Lower lobe of right lung (tissue), 2 donors: ENCODE measurements around the gene ZNRD2. TPM values are rescaled to one million over a fixed set of nuclear protein-coding genes. Genes with fewer than 3 reads are reported as not detected.
A peak's percentile ranks its signal among the peaks of the same experiment; 100 is the strongest.

ENCODE experiments used
- ATAC-seq, 2 donors: fragments of 200-7000 bp; cut with Tn5 transposase; one replicate each; pipeline ENCODE4 v1.9.1; 2020 to 2022; ENCODE audit warnings: mild to moderate bottlenecking in 2 of 2, moderate library complexity in 2 of 2
- DNase-seq: peaks from one replicate; pipeline ENCODE4 v3.0.0-alpha.2; 2020
- H3K27ac ChIP-seq: fragments of 200-600 bp; one replicate; pipeline ENCODE4 v1.8.0; 2022
- H3K27me3 ChIP-seq: fragments of 200-600 bp; one replicate; pipeline ENCODE4 v1.8.0; 2022; ENCODE audit warnings: low read depth
- H3K36me3 ChIP-seq: fragments of 200-600 bp; one replicate; pipeline ENCODE4 v1.8.0; 2022; ENCODE audit warnings: mild to moderate bottlenecking
- H3K4me1 ChIP-seq: fragments of 200-600 bp; one replicate; pipeline ENCODE4 v1.8.0; 2022
- H3K4me3 ChIP-seq: fragments of 200-600 bp; one replicate; pipeline ENCODE4 v1.8.0; 2022; ENCODE audit warnings: mild to moderate bottlenecking
- H3K9me3 ChIP-seq: fragments of 200-600 bp; one replicate; pipeline ENCODE4 v1.8.0; 2022
- intact Hi-C: fragments of 100-400 bp; cut with DNase I; formaldehyde crosslinking; loops from one replicate; pipeline ENCODE4 v1.11.0; 2022
- total RNA-seq: library from RNA; stranded (reverse); fragmentation: NEBNext Ultra II Directional; extraction: Animal tissue kit (Norgen Biotek cat#: 25700); gene quantifications from one replicate; pipeline ENCODE4 v1.2.1, GENCODE V29; 2021
- TF ChIP-seq, protein P1 (sequence below): fragments of 200-600 bp; IDR thresholded peaks from one replicate; pipeline ENCODE4 v1.8.0; 2022; ENCODE audit warnings: antibody characterized with exemption, mild to moderate bottlenecking
- donor health status: DM: no; HTN: yes; CAD: no; lungs with severe emphysema.

The ZNRD2 gene
- total RNA-seq, 1 donor from 2014 or later = 25.1 TPM

DNA sequence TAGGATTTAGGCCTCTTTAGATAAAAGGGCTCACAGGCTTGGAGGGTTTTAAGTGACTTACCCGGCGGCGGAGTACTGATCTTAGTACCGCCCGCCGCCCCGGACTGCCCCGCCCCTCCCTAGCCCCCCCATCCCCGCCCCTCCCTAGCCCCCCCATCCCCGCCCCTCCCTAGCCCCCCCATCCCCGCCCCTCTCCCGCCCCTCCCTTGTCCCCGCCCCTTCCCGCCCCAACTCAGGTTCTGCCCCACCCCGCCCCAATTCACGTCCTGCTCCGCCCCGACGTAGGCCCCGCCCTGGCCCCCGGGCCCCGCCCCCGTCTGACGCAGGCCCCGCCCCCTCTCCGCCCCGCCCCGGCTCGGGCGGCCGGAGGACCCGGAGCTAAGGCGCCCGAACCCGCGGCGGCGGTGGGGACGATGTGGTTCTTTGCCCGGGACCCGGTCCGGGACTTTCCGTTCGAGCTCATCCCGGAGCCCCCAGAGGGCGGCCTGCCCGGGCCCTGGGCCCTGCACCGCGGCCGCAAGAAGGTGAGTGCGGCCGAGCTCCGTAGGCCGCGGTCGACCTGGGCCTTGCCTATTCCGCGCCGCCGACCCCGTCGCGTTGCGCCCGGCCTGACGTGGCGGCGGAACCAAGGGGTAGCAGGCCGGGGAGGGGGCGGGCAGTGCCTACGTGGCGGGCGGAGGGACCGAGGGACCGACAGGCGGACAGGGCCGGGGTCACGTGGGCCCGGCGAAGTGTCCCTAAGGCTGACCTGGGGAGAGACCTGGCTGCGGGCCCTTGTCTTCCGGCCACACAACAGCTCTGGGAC, 45.3 kb upstream of the ZNRD2 start, which contains the start of gene SCYL1:
SCYL1 (plus strand) TSS at position 343 of the 805 bp plus-strand sequence; CDS start at position 414, 71 bp downstream.
- intact Hi-C loops = no loop called here
- DNase-seq = peak; percentile 85
- no peaks in the 10 kb centered on the region for H3K9me3 ChIP-seq
- H3K27me3 ChIP-seq = no peaks in the 10 kb centered on the region
- peak; percentile 95 to 97 for ATAC-seq
- H3K27ac ChIP-seq = peak within 1 kb of the TSS; percentile 95
- peaks cover 42% of the 10 kb centered on the region for H3K4me1 ChIP-seq
- peak within 1 kb of the TSS; percentile 99 for H3K4me3 ChIP-seq
- peaks cover 36% of the 10 kb centered on the region for H3K36me3 ChIP-seq
- TF ChIP-seq, protein P1, sequence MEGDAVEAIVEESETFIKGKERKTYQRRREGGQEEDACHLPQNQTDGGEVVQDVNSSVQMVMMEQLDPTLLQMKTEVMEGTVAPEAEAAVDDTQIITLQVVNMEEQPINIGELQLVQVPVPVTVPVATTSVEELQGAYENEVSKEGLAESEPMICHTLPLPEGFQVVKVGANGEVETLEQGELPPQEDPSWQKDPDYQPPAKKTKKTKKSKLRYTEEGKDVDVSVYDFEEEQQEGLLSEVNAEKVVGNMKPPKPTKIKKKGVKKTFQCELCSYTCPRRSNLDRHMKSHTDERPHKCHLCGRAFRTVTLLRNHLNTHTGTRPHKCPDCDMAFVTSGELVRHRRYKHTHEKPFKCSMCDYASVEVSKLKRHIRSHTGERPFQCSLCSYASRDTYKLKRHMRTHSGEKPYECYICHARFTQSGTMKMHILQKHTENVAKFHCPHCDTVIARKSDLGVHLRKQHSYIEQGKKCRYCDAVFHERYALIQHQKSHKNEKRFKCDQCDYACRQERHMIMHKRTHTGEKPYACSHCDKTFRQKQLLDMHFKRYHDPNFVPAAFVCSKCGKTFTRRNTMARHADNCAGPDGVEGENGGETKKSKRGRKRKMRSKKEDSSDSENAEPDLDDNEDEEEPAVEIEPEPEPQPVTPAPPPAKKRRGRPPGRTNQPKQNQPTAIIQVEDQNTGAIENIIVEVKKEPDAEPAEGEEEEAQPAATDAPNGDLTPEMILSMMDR = no peak

GRCh38 chr11:65525546-65526480, 44.5 kb upstream of the ZNRD2 start:
- H3K36me3 ChIP-seq = peaks cover 45% of the 10 kb centered on the region
- TF ChIP-seq, protein P1 = no peak
- intact Hi-C loops = no loop called here
- no peak for ATAC-seq
- peaks cover 42% of the 10 kb centered on the region for H3K4me1 ChIP-seq
- peak overlapping the region; percentile 95 for H3K27ac ChIP-seq
- peak overlapping the region; percentile 99 for H3K4me3 ChIP-seq
- no peaks in the 10 kb centered on the region for H3K27me3 ChIP-seq
- DNase-seq = peak; percentile 28
- H3K9me3 ChIP-seq = no peaks in the 10 kb centered on the region

DNA sequence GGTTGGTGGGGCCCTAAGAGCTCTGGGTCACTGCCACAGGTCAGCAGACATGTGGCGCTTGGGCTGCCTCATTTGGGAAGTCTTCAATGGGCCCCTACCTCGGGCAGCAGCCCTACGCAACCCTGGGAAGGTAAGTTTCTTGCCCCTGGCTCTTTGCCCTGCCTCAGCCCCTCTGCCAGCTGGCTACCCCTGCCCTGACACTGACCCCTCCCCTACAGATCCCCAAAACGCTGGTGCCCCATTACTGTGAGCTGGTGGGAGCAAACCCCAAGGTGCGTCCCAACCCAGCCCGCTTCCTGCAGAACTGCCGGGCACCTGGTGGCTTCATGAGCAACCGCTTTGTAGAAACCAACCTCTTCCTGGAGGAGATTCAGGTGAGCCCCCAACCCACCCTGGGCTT, 43.5 kb upstream of the ZNRD2 start:
- DNase-seq (no peak), ATAC-seq (no peak)
- no peaks in the 10 kb centered on the region for H3K27me3 ChIP-seq
- H3K27ac ChIP-seq = no peak overlapping the region
- H3K4me1 ChIP-seq = peaks cover 42% of the 10 kb centered on the region
- H3K4me3 ChIP-seq = no peak overlapping the region
- H3K9me3 ChIP-seq = no peaks in the 10 kb centered on the region
- intact Hi-C loops = no loop called here
- H3K36me3 ChIP-seq = peaks cover 54% of the 10 kb centered on the region
- TF ChIP-seq, protein P1 = no peak

- TF ChIP-seq, protein P1 = no peak
- ATAC-seq (no peak), DNase-seq (no peak)
- peaks cover 22% of the 10 kb centered on the region for H3K4me1 ChIP-seq
- intact Hi-C loops = no loop called here
- no peaks in the 10 kb centered on the region for H3K9me3 ChIP-seq
- no peak overlapping the region for H3K27ac ChIP-seq
- no peaks in the 10 kb centered on the region for H3K27me3 ChIP-seq
- peaks cover 75% of the 10 kb centered on the region for H3K36me3 ChIP-seq
- H3K4me3 ChIP-seq = no peak overlapping the region
Observed at GRCh38 chr11:65528819-65529350, 41.4 kb upstream of the ZNRD2 start.

- ATAC-seq (no peak), DNase-seq (no peak)
- H3K36me3 ChIP-seq = peaks cover 82% of the 10 kb centered on the region
- intact Hi-C loops = no loop called here
- H3K27ac ChIP-seq = no peak overlapping the region
- H3K9me3 ChIP-seq = no peaks in the 10 kb centered on the region
- TF ChIP-seq, protein P1 = no peak
- H3K27me3 ChIP-seq = no peaks in the 10 kb centered on the region
- no peak overlapping the region for H3K4me3 ChIP-seq
- H3K4me1 ChIP-seq = peaks cover 15% of the 10 kb centered on the region
Observed at GRCh38 chr11:65529475-65530156, 40.7 kb upstream of the ZNRD2 start.
